ENCODE data around the gene ME2. TPM values are rescaled to one million over a fixed set of nuclear protein-coding genes. Genes with fewer than 3 reads are reported as not detected.
"Not testable (repeated sequence)": the region's sequence is repeated elsewhere in the genome, so short reads cannot be mapped to it uniquely, and the experiment has no call there.

ME2 gene
- total and polyA plus RNA-seq, 4 experiments from 2014 or later: 48.6 to 53.5 (median 49.7) TPM

- no peaks in the 10 kb centered on the region for H3K9me3 ChIP-seq (ENCODE audit: control insufficient read depth in 1 of 2, low read length in 2 of 2)
- H3K36me3 ChIP-seq (ENCODE audit: insufficient read depth, low read length): peaks cover 2% of the 10 kb centered on the region
- H3K27me3 ChIP-seq (ENCODE audit: insufficient read depth, low read length): no peaks in the 10 kb centered on the region
- intact Hi-C loops (cut with micrococcal nuclease): loop anchor here (5.0 kb wide), 1 partner anchor 83 kb away; no protein-coding TSS in a partner anchor
- H3K4me1 ChIP-seq (ENCODE audit: insufficient read depth, low read length): peaks cover 25% of the 10 kb centered on the region
- Mint-ChIP-seq H3K36me3 (peaks cover under 1 to 8% of the 10 kb centered on the region in 2 donors), H3K4me1 (peaks cover 18 to 29% (median 22%) of the 10 kb centered on the region in 4 donors), H3K27ac (peak overlapping the region in 4 of 7 donors; percentile 88 to 97 (median 94)), H3K9me3 (peaks cover 0 to 3% (median 0%) of the 10 kb centered on the region in 8 donors), H3K4me3 (peak overlapping the region in 7 of 8 donors; percentile 95 to 99 (median 97)), H3K27me3 (no peaks in the 10 kb centered on the region)
- H3K4me3 ChIP-seq (ENCODE audit: low read length in 2 of 2): no peak overlapping the region
- ChIA-PET CTCF (ENCODE audit: partially characterized antibody) (no interaction called here), POLR2A (ENCODE audit: partially characterized antibody) (interaction anchor here (2.1 to 2.2 kb wide), 2 partner anchors 61 to 91 kb away, joined by 10 to 14 read pairs; partner anchors contain the start of genes ME2 and SMAD4)
- DNase-seq: no peak
- H3K27ac ChIP-seq (ENCODE audit: low read depth, low read length): no peak overlapping the region
Observed at GRCh38 chr18:50969448-50969847, 90.5 kb downstream of the ME2 start.

GRCh38 chr18:50970006-50970405, 91.1 kb downstream of the ME2 start:
- Histone ChIP-seq H3K36me3 (ENCODE audit: insufficient read depth, low read length) (peaks cover 6% of the 10 kb centered on the region), H3K27me3 (ENCODE audit: insufficient read depth, low read length) (no peaks in the 10 kb centered on the region), H3K9me3 (ENCODE audit: control insufficient read depth in 1 of 2, low read length in 2 of 2) (no peaks in the 10 kb centered on the region), H3K4me1 (ENCODE audit: insufficient read depth, low read length) (peaks cover 25% of the 10 kb centered on the region), H3K4me3 (ENCODE audit: low read length in 2 of 2) (no peak overlapping the region), H3K27ac (ENCODE audit: low read depth, low read length) (no peak overlapping the region)
- Mint-ChIP-seq H3K27ac (peak overlapping the region in 5 of 7 donors; percentile 7 to 50 (median 25)), H3K36me3 (peaks cover 6 to 13% of the 10 kb centered on the region in 2 donors), H3K27me3 (no peaks in the 10 kb centered on the region), H3K9me3 (peaks cover 0 to 3% (median 0%) of the 10 kb centered on the region in 8 donors), H3K4me1 (peaks cover 18 to 29% (median 22%) of the 10 kb centered on the region in 4 donors), H3K4me3 (peak overlapping the region in 4 of 8 donors; percentile 2 to 67 (median 50))
- intact Hi-C loops (cut with micrococcal nuclease): no loop called here
- POLR2A ChIA-PET (ENCODE audit: partially characterized antibody): interaction anchor here (2.1 to 2.2 kb wide), 2 partner anchors 60 to 91 kb away, joined by 10 to 14 read pairs; partner anchors contain the start of genes ME2 and SMAD4
- DNase-seq: no peak
- CTCF ChIA-PET (ENCODE audit: partially characterized antibody): no interaction called here

- intact Hi-C loops (cut with micrococcal nuclease); H3K4me3 Mint-ChIP-seq; H3K27ac ChIP-seq (ENCODE audit: low read depth, low read length); H3K27me3 ChIP-seq (ENCODE audit: insufficient read depth, low read length); H3K27me3 Mint-ChIP-seq; CTCF ChIA-PET (ENCODE audit: partially characterized antibody); H3K27ac Mint-ChIP-seq; H3K9me3 ChIP-seq (ENCODE audit: control insufficient read depth in 1 of 2, low read length in 2 of 2); POLR2A ChIA-PET (ENCODE audit: partially characterized antibody); H3K9me3 Mint-ChIP-seq; H3K4me3 ChIP-seq (ENCODE audit: low read length in 2 of 2); DNase-seq: not testable (repeated sequence)
- Mint-ChIP-seq H3K4me1 (peaks cover 17 to 29% (median 22%) of the 10 kb centered on the region in 4 donors), H3K36me3 (peaks cover 30 to 34% of the 10 kb centered on the region in 2 donors)
- H3K4me1 ChIP-seq (ENCODE audit: insufficient read depth, low read length): peaks cover 22% of the 10 kb centered on the region
- peaks cover 20% of the 10 kb centered on the region for H3K36me3 ChIP-seq (ENCODE audit: insufficient read depth, low read length)
Observed at GRCh38 chr18:50972404-50972803, 93.5 kb downstream of the ME2 start.

GRCh38 chr18:50973367-50974126, 94.6 kb downstream of the ME2 start:
- ChIA-PET CTCF (ENCODE audit: partially characterized antibody) (interaction anchor here (0.6 to 1.6 kb wide), 3 partner anchors 12 to 225 kb away, joined by 3 to 5 read pairs (median 3); no protein-coding TSS in a partner anchor), POLR2A (ENCODE audit: partially characterized antibody) (interaction anchor here (1.0 kb wide), 1 partner anchor 57 kb away, joined by 3 read pairs; the partner anchor contains the start of gene SMAD4)
- H3K36me3 Mint-ChIP-seq: peaks cover 40 to 41% of the 10 kb centered on the region in 2 donors
- Histone ChIP-seq H3K4me3 (ENCODE audit: low read length in 2 of 2) (no peak overlapping the region), H3K4me1 (ENCODE audit: insufficient read depth, low read length) (peaks cover 18% of the 10 kb centered on the region), H3K27ac (ENCODE audit: low read depth, low read length) (no peak overlapping the region), H3K36me3 (ENCODE audit: insufficient read depth, low read length) (peaks cover 23% of the 10 kb centered on the region), H3K9me3 (ENCODE audit: control insufficient read depth in 1 of 2, low read length in 2 of 2) (no peaks in the 10 kb centered on the region), H3K27me3 (ENCODE audit: insufficient read depth, low read length) (no peaks in the 10 kb centered on the region)
- no peaks in the 10 kb centered on the region for H3K27me3 Mint-ChIP-seq
- peak overlapping the region in 1 of 7 donors; percentile 30 for H3K27ac Mint-ChIP-seq
- H3K9me3 Mint-ChIP-seq: peaks cover 0 to 7% (median 3%) of the 10 kb centered on the region in 8 donors
- intact Hi-C loops (cut with micrococcal nuclease): no loop called here
- peaks cover 20 to 24% (median 23%) of the 10 kb centered on the region in 4 donors for H3K4me1 Mint-ChIP-seq
- no peak overlapping the region for H3K4me3 Mint-ChIP-seq
- no peak for DNase-seq

GRCh38 chr18:50977037-50977760, 98.3 kb downstream of the ME2 start:
- H3K9me3 Mint-ChIP-seq: peaks cover 0 to 7% (median 3%) of the 10 kb centered on the region in 8 donors
- H3K27ac Mint-ChIP-seq: no peak overlapping the region
- H3K36me3 ChIP-seq (ENCODE audit: insufficient read depth, low read length): peaks cover 23% of the 10 kb centered on the region
- peaks cover 5 to 14% (median 7%) of the 10 kb centered on the region in 4 donors for H3K4me1 Mint-ChIP-seq
- H3K4me1 ChIP-seq (ENCODE audit: insufficient read depth, low read length): no peaks in the 10 kb centered on the region
- ChIA-PET CTCF (ENCODE audit: partially characterized antibody) (no interaction called here), POLR2A (ENCODE audit: partially characterized antibody) (interaction anchor here (1.0 kb wide), 1 partner anchor 76 kb away, joined by 3 read pairs; no protein-coding TSS in a partner anchor)
- H3K36me3 Mint-ChIP-seq: peaks cover 58 to 61% of the 10 kb centered on the region in 2 donors
- H3K27me3 ChIP-seq (ENCODE audit: insufficient read depth, low read length): no peaks in the 10 kb centered on the region
- H3K4me3 ChIP-seq (ENCODE audit: low read length in 2 of 2): no peak overlapping the region
- no peaks in the 10 kb centered on the region for H3K27me3 Mint-ChIP-seq
- no peak for DNase-seq
- H3K9me3 ChIP-seq (ENCODE audit: control insufficient read depth in 1 of 2, low read length in 2 of 2): no peaks in the 10 kb centered on the region
- intact Hi-C loops (cut with micrococcal nuclease): no loop called here
- H3K27ac ChIP-seq (ENCODE audit: low read depth, low read length): no peak overlapping the region
- H3K4me3 Mint-ChIP-seq: no peak overlapping the region

- ChIA-PET POLR2A (ENCODE audit: partially characterized antibody) (interaction anchor here (0.9 kb wide), 1 partner anchor 14 kb away, joined by 3 read pairs; the partner anchor contains the start of gene ELAC1), CTCF (ENCODE audit: partially characterized antibody) (no interaction called here)
- intact Hi-C loops (cut with micrococcal nuclease): no loop called here
- Mint-ChIP-seq H3K27ac (no peak overlapping the region), H3K27me3 (no peaks in the 10 kb centered on the region), H3K4me3 (no peak overlapping the region), H3K9me3 (peaks cover 0 to 7% (median 3%) of the 10 kb centered on the region in 8 donors), H3K36me3 (peaks cover 56 to 59% of the 10 kb centered on the region in 2 donors), H3K4me1 (peaks cover 5 to 14% (median 12%) of the 10 kb centered on the region in 4 donors)
- Histone ChIP-seq H3K4me1 (ENCODE audit: insufficient read depth, low read length) (no peaks in the 10 kb centered on the region), H3K27me3 (ENCODE audit: insufficient read depth, low read length) (no peaks in the 10 kb centered on the region), H3K9me3 (ENCODE audit: control insufficient read depth in 1 of 2, low read length in 2 of 2) (no peaks in the 10 kb centered on the region), H3K36me3 (ENCODE audit: insufficient read depth, low read length) (peaks cover 12% of the 10 kb centered on the region), H3K4me3 (ENCODE audit: low read length in 2 of 2) (no peak overlapping the region), H3K27ac (ENCODE audit: low read depth, low read length) (no peak overlapping the region)
- no peak for DNase-seq
Observed at GRCh38 chr18:50981381-50981780, 102.5 kb downstream of the ME2 start.
